SU-DHL-6 (cell line): ENCODE data around the gene SQOR.

Source experiments
- H2AFZ ChIP-seq: fragments of 200-600 bp; sonication (generic); 2 replicates; pipeline ENCODE4 v1.6.1; 2014; ENCODE audit warnings: low read depth, mild to moderate bottlenecking, moderate library complexity, mixed read lengths, antibody characterized with exemption, low read length; ENCODE audit not compliant: severe bottlenecking
- H3F3A ChIP-seq: fragments of 200-600 bp; shearing (Covaris generic); 2 replicates; pipeline ENCODE4 v1.6.0; 2016; ENCODE audit warnings: antibody characterized with exemption, mild to moderate bottlenecking; ENCODE audit not compliant: insufficient read depth
- H3K27ac ChIP-seq: fragments of 200-600 bp; sonication (generic); 2 replicates; pipeline ENCODE4 v1.5.1; 2016; ENCODE audit warnings: low read depth, mild to moderate bottlenecking, low read length, moderate library complexity, mixed read lengths
- H3K27me3 ChIP-seq: fragments of 200-600 bp; sonication (generic), shearing (Covaris generic); 2 replicates; pipeline ENCODE4 v1.6.0; 2014; ENCODE audit warnings: mild to moderate bottlenecking, low read length
- H3K36me3 ChIP-seq: fragments of 200-600 bp; sonication (generic); 2 replicates; pipeline ENCODE4 v1.6.1; 2014; ENCODE audit warnings: mild to moderate bottlenecking, low read length, mixed read lengths
- H3K4me2 ChIP-seq: fragments of 300-600, 200-600 bp; shearing (Covaris generic), sonication (generic); 2 replicates; pipeline ENCODE4 v1.6.0; 2014; ENCODE audit warnings: low read length, low read depth, mild to moderate bottlenecking; ENCODE audit not compliant: poor library complexity, severe bottlenecking
- H3K4me3 ChIP-seq: fragments of 200-600 bp; sonication (generic); 2 replicates; pipeline ENCODE4 v1.5.1; 2014; ENCODE audit warnings: antibody characterized with exemption, low read length, mild to moderate bottlenecking, mixed read lengths; ENCODE audit not compliant: insufficient read depth, poor library complexity, severe bottlenecking
- H3K79me2 ChIP-seq: fragments of 200-600 bp; sonication (generic); 2 replicates; pipeline ENCODE4 v1.6.1; 2014; ENCODE audit warnings: mild to moderate bottlenecking, low read length, moderate library complexity; ENCODE audit not compliant: insufficient read depth
- H3K9ac ChIP-seq: fragments of 200-600 bp; sonication (generic); 2 replicates; pipeline ENCODE4 v1.7.0; 2014; ENCODE audit warnings: mild to moderate bottlenecking, low read length
- H3K9me2 ChIP-seq: fragments of 200-600 bp; sonication (generic); replicated peaks from 2 replicates; pipeline ENCODE4 v1.6.1; 2014; ENCODE audit warnings: low read length; ENCODE audit not compliant: insufficient read depth
- H3K9me3 ChIP-seq: fragments of 200-600 bp; sonication (generic); 2 replicates; pipeline ENCODE4 v1.6.1; 2014; ENCODE audit warnings: low read length, mixed read lengths; ENCODE audit not compliant: insufficient read depth
- H4K20me1 ChIP-seq: fragments of 200-600 bp; sonication (generic); 2 replicates; pipeline ENCODE4 v1.6.1; 2014; ENCODE audit warnings: low read depth, mild to moderate bottlenecking, antibody characterized with exemption, low read length, moderate library complexity, mixed read lengths
- CTCF ChIP-seq: fragments of 200-600 bp; sonication (generic); IDR thresholded peaks from one replicate; pipeline ENCODE4 v1.5.1; 2017; ENCODE audit warnings: antibody characterized with exemption, mild to moderate bottlenecking, low read length, moderate library complexity; ENCODE audit not compliant: insufficient read depth, poor library complexity, severe bottlenecking
- EZH2phosphoT487 ChIP-seq: fragments of 200-600 bp; sonication (generic), shearing (Covaris generic); conservative IDR thresholded peaks from 2 replicates; pipeline ENCODE4 v1.6.1; 2018; ENCODE audit warnings: mild to moderate bottlenecking, antibody characterized with exemption, low read length, moderate library complexity, mixed read lengths

Gene SQOR

GRCh38 chr15:45650889-45651525 lies 16.2 kb downstream of the SQOR start:
- H3K4me3 ChIP-seq = no peak overlapping the region
- no peaks in the 10 kb centered on the region for H3K9me2 ChIP-seq
- 0 out of 2 replicates have a peak, but pooled peaks cover 4% of the 10 kb centered on the region for H3K27me3 ChIP-seq
- H3K9me3 ChIP-seq = no peaks in the 10 kb centered on the region
- H3K4me2 ChIP-seq = no peak overlapping the region
- no peaks in the 10 kb centered on the region for H3K79me2 ChIP-seq
- no peak overlapping the region for H3K9ac ChIP-seq
- H3K27ac ChIP-seq = no peak overlapping the region
- no peaks in the 10 kb centered on the region for H3K36me3 ChIP-seq
- H4K20me1 ChIP-seq = no peaks in the 10 kb centered on the region
- TF ChIP-seq CTCF (no peak), EZH2phosphoT487 (no peak)
- H3F3A ChIP-seq = no peaks in the 10 kb centered on the region
- no peak overlapping the region for H2AFZ ChIP-seq

GRCh38 chr15:45653702-45654424 lies 19.0 kb downstream of the SQOR start:
- Histone ChIP-seq H3K4me3 (no peak overlapping the region), H3K4me2 (no peak overlapping the region), H3K9ac (no peak overlapping the region), H3K9me2 (no peaks in the 10 kb centered on the region), H3K9me3 (no peaks in the 10 kb centered on the region), H2AFZ (no peak overlapping the region), H3K36me3 (no peaks in the 10 kb centered on the region), H3K27ac (no peak overlapping the region), H3F3A (no peaks in the 10 kb centered on the region), H3K79me2 (no peaks in the 10 kb centered on the region), H3K27me3 (0 out of 2 replicates have a peak, but pooled peaks cover 4% of the 10 kb centered on the region), H4K20me1 (no peaks in the 10 kb centered on the region)
- no peak for TF ChIP-seq CTCF
- TF ChIP-seq EZH2phosphoT487 = no peak

- Histone ChIP-seq H3K27ac (no peak overlapping the region), H3K9me3 (no peaks in the 10 kb centered on the region), H3F3A (no peaks in the 10 kb centered on the region), H4K20me1 (no peaks in the 10 kb centered on the region), H3K4me3 (no peak overlapping the region), H3K79me2 (no peaks in the 10 kb centered on the region), H3K36me3 (no peaks in the 10 kb centered on the region), H2AFZ (no peak overlapping the region), H3K4me2 (no peak overlapping the region), H3K27me3 (0 out of 2 replicates have a peak, but pooled peaks cover 4% of the 10 kb centered on the region), H3K9ac (no peak overlapping the region), H3K9me2 (no peaks in the 10 kb centered on the region)
- TF ChIP-seq CTCF = no peak
- no peak for TF ChIP-seq EZH2phosphoT487
Measured at GRCh38 chr15:45654749-45655148, 19.9 kb downstream of the SQOR start.
